SK-N-SH (cell line): ENCODE data around the gene MAN2B2.

Experiments used
- FOXJ3 ChIP-seq: sonication (generic); formaldehyde crosslinking; IDR thresholded peaks from 2 replicates; pipeline ENCODE4 v1.5.1; 2020; ENCODE audit warnings: mild to moderate bottlenecking, missing genetic modification reagents
- NRF1 ChIP-seq: IDR thresholded peaks from 2 replicates; pipeline ENCODE4 v1.6.1; 2012; ENCODE audit warnings: low read depth, mild to moderate bottlenecking, low read length
- POLR2AphosphoS5 ChIP-seq: IDR thresholded peaks from 2 replicates; pipeline ENCODE4 v1.6.1; 2012; ENCODE audit warnings: low read depth, low read length
- RFX5 ChIP-seq: IDR thresholded peaks from 2 replicates; pipeline ENCODE4 v1.6.1; 2012; ENCODE audit warnings: mild to moderate bottlenecking, improper control_type of control experiment, low read length
- TF ChIP-seq, protein P1 (sequence below): fragments of 200-600 bp; sonication (generic); IDR thresholded peaks from 2 replicates; pipeline ENCODE4 v1.6.1; 2017; ENCODE audit warnings: antibody characterized with exemption, mild to moderate bottlenecking, moderate library complexity
- TF ChIP-seq, protein P2 (sequence below): fragments of 150-350 bp; IDR thresholded peaks from 2 replicates; pipeline ENCODE4 v1.6.1; 2017; ENCODE audit warnings: antibody characterized with exemption, low read length, low read depth, borderline replicate concordance

DNA sequence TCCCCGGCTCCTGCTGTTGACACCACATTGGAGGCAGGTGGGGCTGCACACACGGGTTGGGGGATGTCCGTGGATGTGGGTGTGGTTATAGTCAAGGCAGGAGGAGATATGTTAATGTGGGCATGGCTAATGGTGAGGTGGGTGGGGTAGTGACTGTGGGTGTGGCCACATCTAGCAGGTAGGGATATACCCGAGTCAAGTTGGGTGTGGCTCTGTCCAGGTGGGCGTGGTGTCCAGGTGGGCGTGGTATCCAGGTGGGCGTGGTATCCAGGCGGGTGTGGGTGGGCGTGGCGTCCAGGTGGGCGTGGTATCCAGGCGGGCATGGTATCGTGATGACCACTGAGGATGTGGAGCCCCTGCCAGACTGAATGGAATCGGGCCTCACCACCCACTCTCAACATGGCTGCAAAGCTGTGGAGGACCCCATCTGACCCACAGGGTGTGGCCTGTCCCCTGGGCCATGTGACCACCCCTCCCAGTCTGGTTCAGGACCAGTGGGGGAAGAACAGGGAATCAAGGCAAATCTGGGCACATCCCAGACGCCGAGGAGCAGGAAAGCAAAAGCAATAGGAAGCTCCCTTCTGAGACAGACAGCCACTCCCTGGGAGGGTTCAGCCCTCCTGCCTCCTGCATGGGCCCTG lies 21.0 kb downstream of the MAN2B2 start:
- no peak for TF ChIP-seq FOXJ3 (CRISPR knock-in tag)
- TF ChIP-seq, protein P1, sequence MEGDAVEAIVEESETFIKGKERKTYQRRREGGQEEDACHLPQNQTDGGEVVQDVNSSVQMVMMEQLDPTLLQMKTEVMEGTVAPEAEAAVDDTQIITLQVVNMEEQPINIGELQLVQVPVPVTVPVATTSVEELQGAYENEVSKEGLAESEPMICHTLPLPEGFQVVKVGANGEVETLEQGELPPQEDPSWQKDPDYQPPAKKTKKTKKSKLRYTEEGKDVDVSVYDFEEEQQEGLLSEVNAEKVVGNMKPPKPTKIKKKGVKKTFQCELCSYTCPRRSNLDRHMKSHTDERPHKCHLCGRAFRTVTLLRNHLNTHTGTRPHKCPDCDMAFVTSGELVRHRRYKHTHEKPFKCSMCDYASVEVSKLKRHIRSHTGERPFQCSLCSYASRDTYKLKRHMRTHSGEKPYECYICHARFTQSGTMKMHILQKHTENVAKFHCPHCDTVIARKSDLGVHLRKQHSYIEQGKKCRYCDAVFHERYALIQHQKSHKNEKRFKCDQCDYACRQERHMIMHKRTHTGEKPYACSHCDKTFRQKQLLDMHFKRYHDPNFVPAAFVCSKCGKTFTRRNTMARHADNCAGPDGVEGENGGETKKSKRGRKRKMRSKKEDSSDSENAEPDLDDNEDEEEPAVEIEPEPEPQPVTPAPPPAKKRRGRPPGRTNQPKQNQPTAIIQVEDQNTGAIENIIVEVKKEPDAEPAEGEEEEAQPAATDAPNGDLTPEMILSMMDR: no peak
- TF ChIP-seq POLR2AphosphoS5: no peak
- no peak for TF ChIP-seq NRF1
- TF ChIP-seq RFX5: no peak
- TF ChIP-seq, protein P2, sequence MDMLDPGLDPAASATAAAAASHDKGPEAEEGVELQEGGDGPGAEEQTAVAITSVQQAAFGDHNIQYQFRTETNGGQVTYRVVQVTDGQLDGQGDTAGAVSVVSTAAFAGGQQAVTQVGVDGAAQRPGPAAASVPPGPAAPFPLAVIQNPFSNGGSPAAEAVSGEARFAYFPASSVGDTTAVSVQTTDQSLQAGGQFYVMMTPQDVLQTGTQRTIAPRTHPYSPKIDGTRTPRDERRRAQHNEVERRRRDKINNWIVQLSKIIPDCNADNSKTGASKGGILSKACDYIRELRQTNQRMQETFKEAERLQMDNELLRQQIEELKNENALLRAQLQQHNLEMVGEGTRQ: no peak
